Liver (tissue), 3 donors: Measurements from ENCODE around the gene TSPOAP1.

Experiments
- RAD21 ChIP-seq, 2 donors: IDR thresholded peaks; 2 replicates each; pipeline ENCODE4 v1.6.1; 2016; ENCODE audit warnings: antibody characterized with exemption in 2 of 2, mild to moderate bottlenecking in 2 of 2
- SP1 ChIP-seq: IDR thresholded peaks from 2 replicates; pipeline ENCODE4 v1.6.1; 2018; ENCODE audit warnings: antibody characterized with exemption, mild to moderate bottlenecking
- TF ChIP-seq, protein P1 (sequence below): fragments of 150-350 bp; IDR thresholded peaks from 2 replicates; pipeline ENCODE4 v1.5.1; 2017; ENCODE audit warnings: improper control_type of control experiment, low read depth, low read length; ENCODE audit not compliant: missing input control
- donor health status: healthy.
- donor health status: healthy.

DNA sequence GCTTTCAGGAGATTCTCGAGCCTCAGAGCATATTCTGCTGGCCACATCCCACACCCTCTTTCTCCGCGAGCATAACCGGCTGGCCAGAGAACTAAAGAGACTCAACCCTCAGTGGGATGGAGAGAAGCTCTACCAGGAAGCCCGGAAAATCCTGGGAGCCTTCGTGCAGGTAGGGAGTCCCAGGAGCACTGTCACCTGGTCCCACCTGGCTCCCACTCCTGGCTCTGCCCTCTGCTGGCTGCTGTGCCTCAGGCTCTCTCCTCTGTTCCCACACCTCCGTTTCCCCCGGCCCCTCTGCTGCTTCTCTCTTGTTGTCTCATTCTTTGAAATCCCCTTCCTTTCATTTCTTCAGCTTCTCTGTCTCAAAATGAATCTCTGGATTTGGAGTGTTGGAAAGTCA lies 73.8 kb downstream of the TSPOAP1 start:
- TF ChIP-seq, protein P1, sequence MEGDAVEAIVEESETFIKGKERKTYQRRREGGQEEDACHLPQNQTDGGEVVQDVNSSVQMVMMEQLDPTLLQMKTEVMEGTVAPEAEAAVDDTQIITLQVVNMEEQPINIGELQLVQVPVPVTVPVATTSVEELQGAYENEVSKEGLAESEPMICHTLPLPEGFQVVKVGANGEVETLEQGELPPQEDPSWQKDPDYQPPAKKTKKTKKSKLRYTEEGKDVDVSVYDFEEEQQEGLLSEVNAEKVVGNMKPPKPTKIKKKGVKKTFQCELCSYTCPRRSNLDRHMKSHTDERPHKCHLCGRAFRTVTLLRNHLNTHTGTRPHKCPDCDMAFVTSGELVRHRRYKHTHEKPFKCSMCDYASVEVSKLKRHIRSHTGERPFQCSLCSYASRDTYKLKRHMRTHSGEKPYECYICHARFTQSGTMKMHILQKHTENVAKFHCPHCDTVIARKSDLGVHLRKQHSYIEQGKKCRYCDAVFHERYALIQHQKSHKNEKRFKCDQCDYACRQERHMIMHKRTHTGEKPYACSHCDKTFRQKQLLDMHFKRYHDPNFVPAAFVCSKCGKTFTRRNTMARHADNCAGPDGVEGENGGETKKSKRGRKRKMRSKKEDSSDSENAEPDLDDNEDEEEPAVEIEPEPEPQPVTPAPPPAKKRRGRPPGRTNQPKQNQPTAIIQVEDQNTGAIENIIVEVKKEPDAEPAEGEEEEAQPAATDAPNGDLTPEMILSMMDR: no peak
- no peak for TF ChIP-seq SP1
- TF ChIP-seq RAD21 (IDR thresholded peaks at IDR 0.05): no peak
